Fibroblast of skin of scalp (primary cell): ENCODE data around the gene SUN5.
"Not testable (repeated sequence)": the region's sequence is repeated elsewhere in the genome, so short reads cannot be mapped to it uniquely, and the experiment has no call there.

Source experiments
- DNase-seq: peaks from one replicate; pipeline ENCODE4 v3.0.0-alpha.2; 2013

SUN5 gene

DNA sequence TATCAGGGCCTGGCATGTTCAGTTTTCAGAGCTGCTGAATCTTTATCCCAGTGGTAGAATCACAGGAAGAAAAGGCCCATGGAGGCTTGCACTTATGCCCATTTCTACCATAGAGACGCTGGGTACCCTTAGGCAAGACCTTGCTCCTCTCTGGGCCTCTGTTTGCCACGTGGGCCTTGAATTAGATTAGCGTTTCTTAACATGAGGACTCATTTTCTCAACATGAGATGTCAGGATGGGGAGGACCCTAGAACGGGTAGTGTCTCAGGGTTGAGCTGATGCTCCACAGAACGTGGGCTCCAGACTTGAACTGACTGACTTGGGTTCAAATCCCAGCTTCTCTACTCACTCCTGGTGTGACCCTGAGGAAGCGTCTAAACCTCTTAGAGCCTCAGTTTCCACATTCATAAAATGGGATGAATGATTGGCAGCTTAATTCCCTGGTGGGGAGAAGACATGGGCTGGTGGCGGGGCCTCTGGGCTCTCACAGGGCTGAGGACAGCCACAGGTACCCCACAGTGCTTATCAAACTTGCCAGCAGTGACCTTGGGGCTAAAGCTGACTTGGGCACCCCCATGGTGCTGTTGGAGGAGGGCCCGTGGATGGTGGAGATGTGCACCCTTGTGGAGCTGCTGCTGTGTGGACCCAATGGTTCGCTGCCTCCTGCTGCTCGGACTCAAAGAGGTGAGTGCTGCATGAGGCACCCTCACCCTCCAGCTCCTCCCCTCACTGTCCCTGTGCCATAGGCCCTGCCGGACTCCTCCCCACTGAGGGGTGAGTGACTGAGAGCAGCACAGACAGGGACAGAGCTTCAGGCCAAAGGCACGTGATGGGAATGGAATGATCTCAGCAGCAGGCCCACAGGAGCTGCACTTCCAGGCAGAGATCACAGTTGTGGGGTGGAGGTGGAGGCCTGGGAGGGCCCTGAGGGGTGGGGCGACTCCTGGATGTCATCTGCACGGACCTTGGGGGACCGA lies 28.2 kb downstream of the SUN5 start:
- no peak for DNase-seq

DNA sequence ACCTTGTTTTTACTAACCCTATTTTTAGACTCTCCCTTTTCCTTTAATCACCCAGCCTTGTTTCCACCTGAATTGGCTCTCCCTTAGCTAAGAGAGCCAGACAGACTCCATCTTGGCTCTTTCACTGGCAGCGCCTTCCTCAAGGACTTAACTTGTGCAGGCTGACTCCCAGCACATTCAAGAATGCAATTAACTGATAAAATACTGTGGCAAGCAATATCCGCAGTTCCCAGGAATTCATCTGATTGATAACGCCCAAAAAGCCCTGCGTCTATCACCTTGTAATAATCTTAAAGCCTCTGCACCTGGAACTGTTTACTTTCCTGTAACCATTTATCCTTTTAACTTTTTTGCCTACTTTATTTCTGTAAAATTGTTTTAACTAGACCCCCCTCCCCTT lies 29.1 kb downstream of the SUN5 start:
- not testable (repeated sequence) for DNase-seq

DNA sequence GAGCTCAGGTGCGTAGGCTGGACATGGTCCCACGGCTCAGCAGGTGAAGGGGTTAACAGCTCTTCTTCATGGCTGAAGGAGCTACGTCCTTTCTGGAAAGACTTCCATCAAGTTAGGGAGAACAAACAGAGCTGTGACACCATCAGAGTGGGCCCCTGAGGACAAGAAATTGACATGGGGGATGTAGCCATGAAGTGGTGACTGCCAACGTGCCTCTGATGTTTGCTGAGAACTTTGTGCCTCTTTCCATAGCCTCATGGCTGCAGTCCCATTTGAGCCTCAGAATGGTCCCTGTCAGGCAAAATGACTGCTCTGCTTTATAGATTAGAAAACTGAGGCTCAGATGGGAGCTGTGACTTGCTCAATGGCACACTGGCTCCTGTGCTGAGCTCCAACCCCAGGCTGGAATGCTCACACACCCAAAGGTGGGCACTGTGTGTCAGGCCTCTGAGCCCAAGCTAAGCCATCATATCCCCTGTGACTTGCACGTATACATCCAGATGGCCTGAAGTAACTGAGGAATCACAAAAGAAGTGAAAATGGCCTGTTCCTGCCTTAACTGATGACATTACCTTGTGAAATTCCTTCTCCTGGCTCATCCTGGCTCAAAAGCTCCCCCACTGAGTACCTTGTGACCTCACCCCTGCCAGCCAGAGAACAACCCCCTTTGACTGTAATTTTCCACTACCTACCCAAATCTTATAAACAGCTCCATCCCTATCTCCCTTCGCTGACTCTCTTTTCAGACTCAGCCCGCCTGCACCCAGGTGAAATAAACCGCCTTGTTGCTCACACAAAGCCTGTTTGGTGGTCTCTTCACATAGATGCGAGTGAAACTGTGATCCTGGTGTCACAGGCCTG lies 29.8 kb downstream of the SUN5 start:
- DNase-seq: not testable (repeated sequence)

DNA sequence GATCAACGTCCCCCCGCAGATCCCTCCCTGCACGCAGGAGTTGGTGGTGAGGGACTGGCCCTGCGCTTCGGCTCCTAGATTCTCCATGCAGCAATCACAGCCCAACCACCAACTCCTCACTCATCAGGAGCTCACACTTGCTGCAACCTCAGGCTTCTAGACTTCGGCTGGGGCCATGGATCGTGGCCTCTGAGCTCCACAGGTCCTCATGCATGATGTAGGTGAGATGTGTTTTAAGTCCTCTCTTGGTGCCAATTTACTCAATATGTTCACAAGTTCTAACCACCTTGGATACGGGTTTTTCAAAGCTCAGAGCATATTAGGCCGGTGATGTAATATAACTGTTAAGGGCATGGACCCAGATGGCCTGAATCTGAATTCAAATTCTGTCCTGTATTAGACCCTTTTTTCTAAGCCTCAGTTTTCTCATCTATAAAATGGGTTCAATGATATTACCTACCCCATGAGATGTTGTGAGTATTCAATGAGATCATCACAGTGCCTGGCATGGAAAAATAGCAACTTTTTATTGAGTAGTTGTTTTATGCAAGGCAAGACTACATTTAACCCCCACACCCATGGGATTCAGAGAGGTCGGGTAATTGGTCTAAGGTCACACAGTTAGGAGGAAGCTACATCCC lies 31.0 kb downstream of the SUN5 start:
- DNase-seq: no peak

DNA sequence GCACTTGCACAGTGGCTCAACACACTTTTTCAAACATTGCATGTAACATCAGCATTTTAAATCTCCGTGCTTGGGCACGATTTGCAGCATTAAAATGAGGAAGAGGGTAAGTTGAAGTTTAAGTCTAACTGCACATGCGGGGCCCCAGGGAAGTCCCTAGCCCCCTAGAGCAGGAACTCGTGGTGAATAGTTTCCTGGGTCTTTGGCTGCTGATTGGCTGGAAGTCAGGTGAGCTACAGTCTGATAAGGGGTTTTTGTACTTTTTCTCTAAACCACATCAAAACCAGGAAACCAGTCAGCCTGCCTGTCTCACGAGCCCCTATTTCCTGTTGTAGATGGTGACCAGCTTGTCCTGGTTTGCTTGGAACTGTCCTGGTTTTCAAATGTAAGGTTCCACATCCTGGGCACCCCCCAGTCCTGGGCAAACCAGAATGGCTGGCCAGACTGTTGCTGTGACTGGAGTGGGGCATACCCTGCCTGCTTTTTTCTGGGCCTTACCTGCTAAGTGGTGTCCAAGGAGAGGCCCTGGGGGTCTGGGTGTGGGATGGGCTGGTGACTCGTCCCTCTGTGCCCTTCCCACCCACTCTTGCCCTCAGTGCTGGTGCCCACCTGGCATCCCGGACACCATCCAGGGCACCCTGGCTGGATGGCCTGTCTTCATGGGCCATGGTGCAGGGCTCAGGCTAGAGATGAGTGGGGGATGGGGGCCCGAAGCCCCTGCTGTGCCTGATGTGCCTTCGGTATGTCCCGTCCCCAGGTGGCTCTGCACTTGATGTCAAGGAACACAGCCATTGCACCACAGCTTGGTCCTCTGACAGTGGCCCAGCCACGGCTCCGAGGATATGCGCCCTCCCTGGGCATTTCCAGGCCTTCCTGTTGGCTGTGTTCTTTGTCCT lies 31.8 kb downstream of the SUN5 start:
- no peak for DNase-seq

DNA sequence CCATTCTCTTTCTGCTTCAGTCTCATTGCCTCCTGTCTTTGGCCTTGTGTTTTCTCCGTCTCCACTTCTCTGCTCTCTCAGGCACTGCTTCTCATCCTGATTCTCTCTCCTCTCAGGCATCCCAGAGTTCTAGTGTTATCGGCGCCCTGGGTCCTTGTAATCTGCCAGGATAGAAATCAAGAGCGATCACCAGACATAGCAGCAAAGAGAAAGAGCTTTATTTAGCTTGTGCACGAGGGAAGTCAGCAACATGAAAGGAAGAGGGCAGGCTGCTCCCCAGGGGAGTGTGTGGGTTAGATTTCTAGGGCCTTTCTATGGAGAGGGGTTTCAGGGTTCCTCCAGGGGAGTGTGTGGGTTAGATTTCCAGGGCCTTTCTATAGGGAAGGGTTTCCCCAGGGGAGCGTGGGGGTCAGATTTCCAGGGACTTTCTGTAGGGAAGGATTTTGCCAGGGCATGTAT lies 32.5 kb downstream of the SUN5 start:
- DNase-seq: no peak

DNA sequence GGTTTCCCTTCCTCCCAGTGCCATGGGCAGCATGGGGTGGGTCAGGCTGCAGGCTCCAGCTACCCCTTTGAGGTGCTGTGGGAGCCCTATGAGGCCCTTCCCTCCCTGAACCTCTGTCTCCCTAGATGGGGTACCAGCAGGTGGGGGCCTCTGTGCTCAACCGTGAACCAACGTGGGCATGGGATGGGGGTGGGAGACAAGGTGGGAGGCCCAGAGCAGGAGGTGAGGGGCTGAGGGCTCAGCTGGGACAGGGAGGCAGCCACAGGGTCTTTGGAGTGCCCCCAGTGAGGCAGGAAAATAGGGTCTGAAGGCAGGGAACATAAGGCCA lies 33.3 kb downstream of the SUN5 start:
- DNase-seq: no peak

DNA sequence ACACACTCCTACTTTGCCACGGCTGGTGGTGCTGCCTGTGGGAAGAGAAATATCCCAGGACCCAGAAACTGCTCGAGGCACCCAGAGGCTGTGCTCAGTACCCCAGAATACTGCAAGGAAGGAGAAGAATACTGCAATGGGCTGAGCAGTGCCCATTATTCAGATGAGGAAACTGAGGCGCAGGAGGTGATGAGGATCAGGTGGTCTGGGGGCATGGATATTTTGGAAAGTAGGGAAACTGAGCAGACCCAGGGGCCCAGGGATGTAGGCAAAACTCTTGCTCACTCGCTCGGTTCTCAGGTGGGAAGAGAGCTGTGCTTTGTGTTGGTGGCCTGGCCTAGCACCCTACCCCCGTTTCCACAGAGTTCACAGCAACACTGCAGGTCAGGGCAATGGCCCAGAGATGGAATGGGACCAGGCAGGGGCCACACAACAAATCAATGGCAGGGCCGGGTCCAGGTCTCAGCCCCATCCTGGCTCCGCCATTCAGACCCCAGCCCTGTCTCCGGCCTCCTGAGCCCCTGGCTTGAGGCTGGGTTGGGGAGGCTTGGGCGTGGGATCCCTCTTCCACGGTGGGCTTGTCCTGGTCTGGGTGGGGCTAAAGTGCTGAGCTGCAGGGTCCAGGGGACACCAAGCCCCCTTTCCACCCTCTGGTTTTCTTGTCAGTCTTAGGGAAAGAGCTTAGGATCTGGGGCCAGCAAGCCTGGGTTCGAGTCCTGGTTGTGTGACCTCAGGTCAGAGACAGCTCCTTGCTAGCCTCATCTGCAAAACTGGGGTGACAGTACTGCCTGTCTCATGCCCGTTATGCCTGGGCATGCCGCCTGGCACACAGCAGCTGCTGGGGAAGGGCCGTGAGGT lies 33.9 kb downstream of the SUN5 start:
- DNase-seq: no peak

DNA sequence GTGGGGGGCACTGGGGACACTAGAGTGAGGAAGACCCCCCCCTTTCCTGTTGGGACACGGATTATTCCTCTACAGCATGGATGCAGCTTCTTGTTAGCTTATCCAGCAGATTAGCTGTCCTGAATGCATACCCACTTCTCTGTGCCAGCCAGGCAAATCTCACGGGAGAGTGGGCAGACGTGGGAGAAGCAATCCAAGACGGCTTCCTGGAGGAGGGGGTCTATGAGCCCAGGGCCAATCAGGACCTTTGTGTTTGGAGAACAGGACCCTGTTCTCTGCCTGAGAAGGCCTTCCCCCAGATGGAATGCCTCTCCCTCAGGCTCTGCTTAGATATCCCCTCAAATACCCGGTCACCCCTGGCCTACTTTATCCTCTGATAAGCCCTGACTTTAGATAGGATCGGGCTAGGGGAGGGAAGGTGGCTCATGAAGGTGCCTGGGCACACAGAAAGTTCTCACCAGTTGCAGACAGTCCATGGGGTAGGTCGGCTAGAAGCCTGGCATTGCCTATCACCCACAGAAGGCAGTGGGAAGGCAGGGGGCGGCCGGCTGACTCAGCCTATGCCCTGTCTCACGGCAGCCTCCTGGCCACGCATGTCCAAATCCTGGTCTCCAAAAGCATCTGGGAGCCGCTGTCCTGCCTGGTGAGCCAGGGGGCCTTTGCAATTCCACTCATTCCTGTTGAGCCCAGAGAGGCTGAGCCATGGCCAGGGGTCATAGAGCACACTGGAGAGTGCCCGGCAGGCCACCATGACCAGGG lies 34.7 kb downstream of the SUN5 start:
- DNase-seq: no peak

DNA sequence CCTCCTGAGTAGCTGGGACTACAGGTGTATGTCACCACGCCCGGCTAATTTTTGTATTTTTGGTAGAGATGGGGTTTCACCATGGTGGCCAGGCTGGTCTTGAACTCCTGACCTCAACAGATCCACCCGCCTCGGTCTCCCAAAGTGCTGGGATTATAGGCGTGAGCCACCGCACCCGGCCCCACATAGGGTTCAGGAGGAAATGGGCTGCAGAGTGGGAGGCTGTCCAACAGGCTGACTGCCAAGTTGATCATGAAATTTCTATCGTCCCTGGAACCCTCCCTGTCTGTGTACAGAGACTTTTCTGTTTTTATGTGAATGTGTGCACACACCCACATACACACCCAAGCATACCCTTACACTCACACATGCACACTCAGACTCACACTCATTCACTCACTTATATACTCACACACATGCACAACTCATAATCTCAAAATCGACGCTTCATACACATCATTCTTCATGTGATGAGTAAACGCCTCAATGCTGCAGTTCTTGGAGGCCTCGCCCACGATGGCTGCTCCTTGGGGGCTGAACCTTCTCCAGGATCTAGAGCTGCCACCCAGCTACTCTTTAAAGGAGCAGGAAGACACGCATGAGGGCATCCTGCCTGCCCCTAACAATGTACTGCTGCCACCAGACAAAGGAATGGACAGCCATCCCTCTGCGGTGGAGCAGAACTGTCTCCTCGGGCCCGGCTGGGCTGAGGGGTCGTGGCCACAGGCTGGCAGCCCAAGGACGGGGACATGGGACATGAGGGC lies 35.6 kb downstream of the SUN5 start:
- DNase-seq: no peak

DNA sequence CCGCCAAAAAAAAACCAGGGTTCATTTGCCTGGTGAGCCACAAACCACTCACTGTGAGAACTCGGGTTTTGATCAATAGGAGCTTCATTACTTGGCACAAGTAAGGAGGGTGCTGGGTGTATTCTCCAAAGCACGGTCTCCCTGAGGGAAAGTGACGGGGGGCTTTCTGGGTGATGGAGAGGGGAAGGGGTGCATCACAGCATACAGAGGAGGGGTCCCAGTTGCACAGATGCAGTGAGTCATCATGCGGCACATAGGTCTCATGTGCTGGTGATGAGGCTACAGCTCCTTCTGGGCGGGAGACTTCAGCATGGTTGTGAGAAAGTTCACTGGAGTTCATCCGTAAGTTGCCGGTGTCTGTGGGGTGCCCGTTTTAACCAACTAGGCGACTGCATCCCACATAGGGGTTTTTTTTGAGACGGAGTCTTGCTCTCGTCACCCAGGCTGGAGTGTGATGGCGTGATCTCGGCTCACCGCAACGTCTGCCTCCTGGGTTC lies 36.2 kb downstream of the SUN5 start:
- DNase-seq: no peak

DNA sequence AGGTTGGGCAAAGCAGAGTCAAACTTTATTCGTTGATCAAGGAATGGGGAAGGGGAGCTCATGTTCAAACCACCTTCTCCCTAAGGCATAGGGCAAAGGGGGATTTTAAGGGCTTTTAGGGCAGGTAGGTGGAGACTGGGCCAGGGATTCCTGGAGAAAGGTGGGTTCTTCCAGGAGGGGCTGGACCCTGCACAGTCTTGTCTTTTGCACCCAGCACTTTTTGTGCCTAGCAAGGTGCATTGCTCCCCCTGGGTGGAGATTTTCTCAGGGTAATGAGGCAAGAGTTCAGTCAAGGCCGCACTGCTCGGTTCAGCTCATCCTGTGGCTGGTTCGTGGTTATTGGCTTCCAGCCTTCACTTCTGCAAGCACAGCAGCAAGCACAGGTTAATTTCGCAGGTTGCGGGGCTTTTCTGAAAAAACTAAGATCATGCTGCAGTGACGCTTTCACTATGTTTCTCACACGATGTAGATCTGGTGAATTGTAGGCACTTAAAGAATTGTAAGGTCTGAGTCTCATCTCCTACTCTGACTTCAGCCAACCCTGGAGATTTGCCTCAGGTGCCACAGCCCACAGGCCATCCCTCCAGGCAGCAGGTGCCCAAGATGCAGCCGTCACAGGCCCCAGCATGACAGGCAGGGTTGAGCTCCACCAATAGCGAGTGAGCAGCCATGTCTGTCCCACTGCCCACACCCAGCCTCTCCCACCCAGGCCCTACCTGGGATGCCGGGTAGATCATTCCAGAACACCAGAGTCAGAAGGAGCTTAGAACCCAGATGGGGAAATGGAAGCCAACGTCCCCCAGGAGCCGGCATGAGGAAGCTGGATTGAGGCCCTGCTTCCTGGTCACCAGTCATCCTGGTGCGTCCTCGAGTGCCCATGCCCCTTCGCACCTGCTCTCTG lies 37.1 kb downstream of the SUN5 start:
- no peak for DNase-seq

DNA sequence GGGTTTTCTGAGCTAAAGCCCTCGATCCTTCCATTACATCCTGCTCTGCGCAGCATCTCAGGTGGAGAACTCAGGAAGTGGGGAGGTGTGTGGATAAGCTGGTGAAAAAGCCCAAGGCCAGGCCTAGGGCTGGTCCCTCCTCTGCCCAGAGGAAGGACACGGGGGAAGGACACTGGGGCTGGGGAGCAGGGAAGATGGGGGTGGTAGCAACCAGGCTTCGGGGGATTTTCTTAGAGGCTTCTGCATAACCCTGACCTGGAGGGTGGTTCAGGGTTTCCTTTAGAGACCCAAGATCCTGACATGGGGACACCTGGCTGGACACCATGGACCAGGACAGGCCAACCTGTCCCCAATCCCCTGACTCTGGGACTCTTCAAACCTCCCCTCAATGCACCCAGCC lies 37.9 kb downstream of the SUN5 start:
- DNase-seq: no peak

DNA sequence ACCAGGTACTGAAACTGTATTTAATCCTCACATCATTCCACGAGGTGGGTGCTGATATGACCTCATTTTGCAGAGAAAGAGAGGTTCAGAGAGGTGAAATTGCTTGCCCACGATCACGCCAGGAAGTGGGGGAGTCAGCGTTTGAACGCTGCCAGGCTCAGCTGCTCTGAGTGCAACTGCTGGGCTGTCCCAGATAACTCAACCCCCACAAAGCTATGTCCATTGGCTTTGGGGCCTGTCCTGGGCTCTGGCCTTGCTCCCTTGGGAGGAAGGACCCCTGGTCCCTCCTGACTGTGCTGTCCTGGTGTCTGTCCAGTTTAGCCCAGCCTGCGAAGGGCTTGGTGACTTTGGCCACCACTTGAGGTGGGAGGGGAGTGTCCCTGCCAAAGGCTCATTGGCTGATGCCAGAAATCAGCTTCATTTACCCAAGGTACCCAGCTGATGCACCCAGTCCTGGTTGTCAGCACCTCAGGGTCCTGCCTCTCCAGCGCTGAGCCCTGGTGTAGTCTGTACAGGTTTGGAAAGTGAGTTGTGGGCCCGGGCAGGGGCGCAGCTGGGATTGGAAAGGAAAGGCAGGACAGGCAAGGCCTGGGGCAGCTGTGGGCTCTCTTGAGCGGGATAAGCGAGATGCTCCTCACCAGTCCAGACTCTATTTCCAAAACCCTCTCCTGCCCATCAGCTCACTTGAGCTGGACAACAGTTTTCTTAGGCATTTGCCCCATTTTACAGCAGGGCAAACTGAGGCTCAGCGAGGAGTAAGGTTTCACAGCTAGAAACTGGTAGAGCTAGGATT lies 38.5 kb downstream of the SUN5 start:
- no peak for DNase-seq

DNA sequence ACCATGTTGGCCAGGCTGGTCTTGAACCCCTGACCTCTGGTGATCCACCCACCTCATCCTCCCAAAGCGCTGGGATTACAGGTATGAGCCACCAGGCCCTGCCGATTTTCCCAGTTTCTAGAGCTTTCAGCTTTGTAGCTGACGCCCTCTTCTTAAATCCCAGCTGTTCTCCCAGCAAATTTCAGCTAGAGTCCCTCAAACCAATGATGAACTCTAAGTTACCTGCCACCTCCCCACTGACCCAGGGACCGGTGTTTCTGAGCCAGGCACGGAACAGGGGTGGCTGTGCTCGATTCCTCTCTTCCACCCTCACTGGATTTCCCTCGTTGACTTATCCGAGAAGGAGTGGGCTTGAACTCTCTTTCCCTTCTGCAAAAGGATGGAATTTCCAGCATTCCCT lies 39.1 kb downstream of the SUN5 start:
- DNase-seq: no peak

DNA sequence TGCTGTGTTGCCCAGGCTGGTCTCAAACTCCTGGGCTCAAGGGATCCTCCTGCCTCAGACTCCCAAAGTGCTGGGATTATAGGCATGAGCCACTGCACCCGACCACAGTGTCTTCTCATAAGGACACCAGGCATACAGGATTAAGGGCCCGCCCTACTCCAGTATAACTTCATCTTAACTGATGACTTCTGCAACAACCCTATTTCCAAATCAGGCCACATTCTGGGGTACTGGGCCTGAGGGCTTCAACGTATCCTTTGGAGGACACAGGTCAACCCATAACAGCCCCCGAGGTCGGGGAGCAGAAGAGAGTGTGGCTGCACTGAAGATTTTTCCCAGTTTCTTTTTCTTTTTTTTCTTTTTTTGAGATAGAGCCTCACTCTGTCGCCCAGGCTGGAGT lies 39.7 kb downstream of the SUN5 start:
- no peak for DNase-seq

DNA sequence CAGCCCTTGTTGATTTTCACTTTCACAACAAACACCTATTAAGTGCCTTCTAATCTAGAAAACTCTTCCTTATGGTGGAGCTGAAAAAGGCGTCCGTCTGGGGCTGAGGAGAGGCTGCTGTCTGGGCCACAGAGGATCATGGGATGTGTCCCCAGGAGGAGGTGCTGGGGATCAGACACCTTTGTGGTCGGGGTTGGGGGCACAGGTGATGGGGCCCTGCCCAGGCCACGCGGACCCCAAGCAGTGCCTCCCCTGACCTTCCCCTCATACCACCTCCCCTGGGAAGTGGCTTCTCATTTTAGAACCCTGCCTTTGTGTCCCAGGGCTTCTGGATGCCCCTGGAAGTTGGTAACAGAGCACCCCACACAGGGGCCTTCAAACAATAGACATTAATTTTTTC lies 41.1 kb downstream of the SUN5 start:
- no peak for DNase-seq
